Left colon (tissue), 2 donors: ENCODE results near the gene MCCC2. TPM values are rescaled to one million over a fixed set of nuclear protein-coding genes. Genes with fewer than 3 reads are reported as not detected.
"Not testable (repeated sequence)": the region's sequence is repeated elsewhere in the genome, so short reads cannot be mapped to it uniquely, and the experiment has no call there.

Source experiments
- ATAC-seq: fragments of 200-7000 bp; cut with Tn5 transposase; one replicate; pipeline ENCODE4 v1.9.1; 2020; ENCODE audit warnings: mild to moderate bottlenecking, moderate library complexity
- DNase-seq, 2 donors: peaks; one replicate each; pipeline ENCODE4 v3.0.0-alpha.2; 2020
- intact Hi-C, 2 donors: fragments of 100-400 bp; cut with DNase I in 1 of 2; cut with micrococcal nuclease in 1 of 2; formaldehyde crosslinking; loops; one replicate each; pipeline versions ENCODE4 v1.11.2 to v1.14.0; 2022; cut with DNase I, micrococcal nuclease
- total RNA-seq, 2 donors: library from RNA; stranded (reverse); fragmentation: NEBNext Ultra II Directional; extraction: Animal tissue kit (Norgen Biotek cat#: 25700); gene quantifications; one replicate each; pipeline ENCODE4 v1.2.1, GENCODE V29; 2021
- donor health status: DM: no; HTN: no; CAD: no.
- donor health status: DM: yes; HTN: yes; CAD: no.

The MCCC2 gene
- total RNA-seq, 2 donors from 2014 or later: 59.5 to 77.4 TPM

DNA sequence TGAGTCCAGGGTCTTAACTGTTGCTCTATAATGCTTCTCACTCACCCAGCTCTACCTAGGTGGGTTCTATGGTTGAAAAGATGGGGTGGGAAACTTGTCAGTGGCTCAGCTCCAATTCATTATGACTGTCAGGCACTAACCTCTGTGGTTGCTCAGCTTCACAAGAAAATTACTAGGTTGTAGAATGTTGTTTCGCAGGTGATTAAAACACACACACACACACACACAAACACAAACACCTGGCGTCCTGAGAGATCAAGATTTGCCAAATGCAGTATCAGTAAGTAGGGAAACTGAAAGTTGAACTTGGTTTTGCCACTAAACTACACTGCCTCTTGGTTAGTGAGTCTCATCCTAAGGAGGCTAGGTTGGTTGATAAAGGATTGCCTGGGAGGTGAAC lies 2.8 kb downstream of the MCCC2 start:
- intact Hi-C loops: no loop called here
- ATAC-seq: no peak
- DNase-seq: no peak

DNA sequence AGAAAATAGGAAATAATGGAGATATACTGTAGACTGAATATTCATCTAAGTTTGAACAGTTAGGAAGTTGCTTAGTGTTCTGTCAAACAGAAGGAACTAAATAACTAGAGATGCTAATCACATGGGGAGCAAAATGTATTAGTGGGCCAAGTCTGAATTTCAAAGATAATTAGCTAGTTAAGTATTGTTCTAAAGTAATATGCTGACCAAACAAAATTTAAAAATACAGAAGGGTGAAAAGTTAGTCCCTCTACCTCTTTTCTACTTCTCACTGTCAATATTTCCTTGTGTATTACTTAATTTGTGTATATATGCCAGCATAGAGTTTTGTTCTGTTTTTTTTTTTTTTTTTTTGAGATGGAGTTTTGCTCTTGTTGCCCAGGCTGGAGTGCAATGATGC lies 4.0 kb downstream of the MCCC2 start:
- ATAC-seq (no peak), DNase-seq (no peak)
- intact Hi-C loops: no loop called here

DNA sequence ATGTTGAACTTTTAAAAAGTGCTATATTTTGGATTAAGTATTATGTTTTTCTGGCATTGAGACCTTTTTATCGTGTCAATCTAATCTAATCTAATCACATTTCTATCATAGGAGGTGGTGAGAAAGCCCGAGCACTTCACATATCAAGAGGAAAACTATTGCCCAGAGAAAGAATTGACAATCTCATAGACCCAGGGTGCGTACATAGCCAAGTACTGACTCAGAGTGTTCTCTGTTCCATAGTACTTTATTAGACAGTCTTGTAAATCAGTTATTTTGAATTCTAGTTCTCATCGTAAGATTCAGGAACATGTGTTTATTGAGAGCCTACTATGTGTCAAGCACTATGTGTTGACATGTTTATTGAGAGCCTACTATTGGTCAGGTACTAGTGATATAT lies 9.0 kb downstream of the MCCC2 start:
- ATAC-seq (no peak), DNase-seq (no peak)
- intact Hi-C loops: no loop called here

DNA sequence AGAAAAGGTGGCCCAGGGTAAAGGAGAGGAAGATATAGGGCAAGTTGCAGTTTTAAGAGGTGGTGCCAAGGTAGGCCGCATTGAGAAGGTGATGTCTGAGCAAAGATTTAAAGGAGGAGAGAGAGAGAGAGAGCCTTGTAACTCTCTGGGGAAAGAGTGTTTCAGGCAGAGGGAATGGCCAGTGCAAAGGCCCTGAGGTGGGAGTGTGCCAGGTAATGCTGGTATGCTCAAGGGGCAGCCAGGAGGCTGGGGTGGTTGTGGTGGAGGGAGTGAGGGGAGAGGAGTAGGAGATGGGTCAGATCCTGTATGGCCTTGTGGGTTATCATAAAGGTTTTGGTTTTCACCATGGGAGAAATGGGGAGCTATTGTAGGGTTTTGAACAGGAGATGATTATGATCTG lies 9.9 kb downstream of the MCCC2 start:
- intact Hi-C loops: no loop called here
- DNase-seq (no peak), ATAC-seq (no peak)

DNA sequence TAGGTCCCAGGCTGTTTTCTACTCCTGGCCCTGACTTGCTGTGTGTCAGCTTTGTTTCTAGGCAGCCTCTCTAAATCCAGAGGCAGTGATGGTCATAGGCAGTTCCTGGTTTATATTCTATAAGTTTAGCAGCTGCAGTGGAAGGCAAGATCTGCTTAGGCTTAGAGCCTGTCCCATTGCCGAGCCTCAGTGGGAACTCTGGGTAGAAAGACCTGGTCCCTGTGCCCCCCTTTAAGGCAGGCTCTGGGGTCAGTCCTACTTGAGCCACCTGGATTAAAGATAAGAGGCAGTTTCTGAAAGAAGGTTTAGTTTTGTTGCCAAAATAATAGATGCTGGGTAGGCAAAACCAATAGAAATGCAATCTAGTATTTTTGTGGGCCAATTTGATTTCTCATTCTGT lies 13.6 kb downstream of the MCCC2 start:
- DNase-seq (no peak), ATAC-seq (no peak)
- intact Hi-C loops: no loop called here

DNA sequence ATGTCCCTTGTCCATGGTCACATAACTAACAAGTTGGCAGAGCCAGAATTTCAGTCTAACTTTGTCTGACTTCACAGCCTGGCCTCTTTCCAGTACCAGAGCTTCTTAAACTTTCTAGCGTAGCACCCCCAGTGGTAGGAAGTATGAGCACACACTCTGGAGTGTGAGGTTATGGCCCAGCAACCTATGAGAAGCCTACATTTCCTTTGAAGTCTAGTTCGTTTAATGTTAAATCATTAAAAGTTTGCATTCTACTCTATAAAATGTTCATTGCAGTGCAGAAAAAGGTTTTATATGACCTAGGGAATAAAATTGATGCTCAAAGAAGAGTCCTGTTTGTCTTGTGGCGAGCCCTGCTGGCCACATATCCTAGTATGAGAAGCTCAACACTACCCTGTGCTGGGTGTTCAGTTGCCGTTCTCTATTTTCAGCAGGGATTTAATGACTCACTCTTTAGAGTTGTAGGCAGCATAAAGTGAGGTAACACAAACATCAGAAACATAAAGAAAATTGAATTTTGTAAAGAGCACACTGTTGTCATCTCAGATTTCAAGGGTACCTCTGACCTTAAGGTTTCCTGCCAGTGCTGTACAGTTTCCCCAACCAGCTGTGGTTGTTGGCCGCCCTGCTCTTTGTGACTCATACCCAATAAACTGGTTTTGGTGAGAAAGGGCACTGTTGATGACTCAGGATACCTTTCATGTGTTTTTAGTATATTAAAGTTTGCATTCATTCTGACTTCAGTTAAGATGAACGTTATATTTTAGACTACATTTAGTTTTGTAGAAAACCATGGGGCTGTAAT lies 14.3 kb downstream of the MCCC2 start:
- intact Hi-C loops: no loop called here
- ATAC-seq: peak; percentile 95
- peak; percentile 46 to 47 for DNase-seq

DNA sequence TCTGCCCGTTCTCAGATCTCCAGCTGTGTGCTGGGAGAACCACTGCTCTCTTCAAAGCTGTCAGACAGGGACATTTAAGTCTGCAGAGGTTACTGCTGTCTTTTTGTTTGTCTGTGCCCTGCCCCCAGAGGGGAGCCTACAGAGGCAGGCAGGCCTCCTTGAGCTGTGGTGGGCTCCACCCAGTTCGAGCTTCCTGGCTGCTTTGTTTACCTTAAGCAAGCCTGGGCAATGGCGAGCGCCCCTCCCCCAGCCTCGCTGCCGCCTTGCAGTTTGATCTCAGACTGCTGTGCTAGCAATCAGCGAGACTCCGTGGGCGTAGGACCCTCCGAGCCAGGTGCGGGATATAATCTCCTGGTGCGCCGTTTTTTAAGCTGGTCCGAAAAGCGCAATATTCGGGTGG lies 22.8 kb downstream of the MCCC2 start:
- intact Hi-C loops, DNase-seq, ATAC-seq: not testable (repeated sequence)

DNA sequence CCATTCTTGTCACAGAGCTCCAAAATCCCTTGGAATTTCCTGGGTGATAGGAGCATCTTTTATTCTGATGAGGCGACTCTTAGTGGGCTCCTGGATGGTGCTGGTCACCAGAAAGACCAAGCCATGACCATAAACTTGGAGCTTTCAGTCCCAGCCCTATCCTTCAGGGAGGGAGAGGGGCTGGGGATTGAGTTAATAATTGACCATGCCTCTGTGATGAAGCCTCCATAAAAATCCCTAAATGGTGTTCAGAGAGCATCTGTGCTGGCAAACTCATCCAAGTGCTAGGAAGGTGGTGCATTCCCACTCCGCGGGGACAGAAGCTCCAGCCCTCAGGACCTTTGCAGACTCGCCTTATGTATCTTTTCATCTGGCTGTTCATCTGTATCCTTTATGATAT lies 28.7 kb downstream of the MCCC2 start:
- ATAC-seq: peak; percentile 73

DNA sequence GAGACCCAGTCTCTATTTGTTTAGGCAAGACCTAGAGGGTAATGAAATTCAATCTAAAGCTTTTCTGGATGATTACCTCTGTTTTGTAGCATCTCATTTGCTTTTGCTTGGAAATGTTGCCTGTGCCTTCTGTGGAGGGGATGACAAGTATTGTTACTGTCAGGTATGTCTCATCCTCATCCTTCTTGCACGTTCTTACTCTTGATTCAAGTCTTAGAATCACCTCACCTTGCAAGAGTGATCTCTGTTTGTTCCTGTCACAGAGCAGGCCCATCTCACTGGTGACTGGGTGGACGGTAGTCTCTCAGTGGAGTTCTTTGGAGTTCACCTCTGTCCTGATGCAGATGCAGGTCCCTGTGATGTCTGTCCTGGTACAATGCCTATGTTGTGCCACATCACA lies 33.5 kb downstream of the MCCC2 start:
- ATAC-seq (no peak), DNase-seq (no peak)
- intact Hi-C loops: no loop called here

More for the DNA sequence above, 28.7 kb downstream of the MCCC2 start:
- no peak for DNase-seq
- intact Hi-C loops: no loop called here

DNA sequence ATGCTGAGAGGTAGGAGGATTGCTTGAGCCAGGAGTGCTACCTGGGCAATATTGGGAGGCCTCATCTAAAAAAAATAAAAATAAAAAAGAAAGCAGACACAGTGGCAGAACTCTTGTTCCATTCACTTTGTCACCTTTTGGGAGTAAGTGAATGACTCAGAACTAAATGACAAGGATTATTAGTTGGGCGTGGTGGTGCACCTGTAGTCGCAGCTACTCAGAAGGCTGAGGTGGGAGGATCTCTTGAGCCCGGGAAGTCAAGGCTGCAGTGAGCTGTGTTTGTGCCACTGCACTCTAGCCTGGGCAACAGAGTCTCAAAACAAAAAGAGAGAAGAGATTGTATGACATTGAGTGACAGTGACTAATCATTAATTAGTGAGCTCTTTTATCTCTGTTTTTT lies 34.1 kb downstream of the MCCC2 start:
- intact Hi-C loops: no loop called here
- DNase-seq: no peak
- peak; percentile 77 for ATAC-seq

DNA sequence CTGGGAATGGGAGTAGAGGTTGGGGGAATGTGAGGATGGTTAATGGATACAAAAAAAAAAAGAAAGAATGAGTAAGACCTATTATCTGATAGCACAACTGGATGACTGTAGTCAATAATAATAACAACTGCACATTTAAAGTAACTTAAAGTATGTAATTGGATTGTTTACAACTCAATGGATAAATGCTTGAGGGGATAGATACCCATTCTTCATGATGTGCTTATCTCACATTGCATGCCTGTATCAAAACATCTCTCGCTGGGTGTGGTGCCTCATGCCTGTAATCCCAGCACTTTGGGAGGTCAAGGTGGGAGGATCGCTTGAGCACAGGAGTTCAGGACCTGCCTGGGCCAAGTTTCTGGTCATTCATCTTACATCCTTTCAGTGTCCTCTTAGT lies 34.6 kb downstream of the MCCC2 start:
- intact Hi-C loops: no loop called here
- no peak for ATAC-seq
- no peak for DNase-seq

DNA sequence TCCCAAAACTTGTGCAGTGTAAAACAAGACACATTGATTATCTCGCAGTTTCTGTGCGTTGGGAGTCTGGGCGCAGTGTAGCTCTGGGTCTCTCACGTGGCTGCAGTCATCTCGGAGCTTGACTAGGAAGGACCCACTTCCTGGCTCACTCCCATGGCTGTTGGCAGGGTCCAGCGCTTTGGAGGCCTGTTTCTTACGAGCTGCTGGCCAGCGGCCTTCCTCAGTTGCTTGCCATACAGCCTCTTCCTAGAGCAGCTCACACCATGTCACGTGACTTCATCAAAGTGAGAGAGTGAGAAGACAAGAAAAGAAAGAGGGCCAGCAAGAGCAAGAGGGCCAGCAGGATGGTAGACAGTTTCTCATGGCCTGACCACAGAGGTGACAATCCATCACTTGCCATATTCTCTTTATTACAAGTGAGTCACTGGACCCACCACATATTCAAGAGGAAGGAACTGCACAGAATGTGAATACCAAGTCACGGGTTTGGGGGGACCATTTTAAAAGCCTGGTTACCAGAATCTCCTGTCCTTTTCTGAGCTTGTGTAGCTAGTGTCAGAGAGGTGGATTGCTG lies 36.2 kb downstream of the MCCC2 start:
- intact Hi-C loops: no loop called here
- no peak for DNase-seq
- no peak for ATAC-seq

DNA sequence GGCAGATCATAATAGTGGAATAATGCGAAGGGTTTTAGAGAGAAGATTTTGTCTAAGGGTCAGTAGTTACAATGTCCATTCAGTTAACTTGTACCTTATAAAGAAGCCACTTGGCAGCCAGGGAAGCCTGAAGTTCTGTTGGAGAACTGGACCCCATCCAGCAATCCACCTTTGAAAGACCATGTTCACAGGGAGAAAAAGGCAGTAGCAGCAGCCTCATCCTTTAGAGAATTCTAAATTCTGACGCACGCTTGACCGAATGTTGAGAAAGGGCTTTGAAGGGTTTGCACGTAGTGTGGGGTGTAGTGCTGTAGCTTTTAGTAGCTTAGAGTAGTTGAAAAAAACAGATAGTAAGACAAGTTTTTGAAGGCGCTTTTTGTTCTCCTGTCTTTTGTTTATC lies 42.8 kb downstream of the MCCC2 start:
- intact Hi-C loops: no loop called here
- ATAC-seq (no peak), DNase-seq (no peak)

DNA sequence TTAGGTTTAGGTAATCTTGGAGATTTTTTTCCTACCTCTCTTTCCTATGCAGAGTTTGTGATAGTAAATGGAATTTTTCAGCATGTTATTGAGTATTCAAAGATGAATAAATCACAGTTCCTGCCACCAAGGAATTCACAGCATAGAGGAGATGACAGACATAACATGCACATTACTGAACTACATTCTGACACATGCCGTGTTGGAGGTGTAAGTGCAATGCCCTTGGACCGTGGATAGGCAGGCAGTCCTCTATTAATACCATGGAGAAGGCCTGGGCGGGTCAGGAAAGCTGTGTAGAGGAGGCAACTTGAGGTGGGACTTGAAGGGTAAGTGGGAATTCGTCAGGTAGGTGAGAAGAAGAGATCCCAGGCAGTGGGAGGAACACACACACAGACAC lies 43.9 kb downstream of the MCCC2 start:
- ATAC-seq: no peak
- intact Hi-C loops: no loop called here
- DNase-seq: no peak

DNA sequence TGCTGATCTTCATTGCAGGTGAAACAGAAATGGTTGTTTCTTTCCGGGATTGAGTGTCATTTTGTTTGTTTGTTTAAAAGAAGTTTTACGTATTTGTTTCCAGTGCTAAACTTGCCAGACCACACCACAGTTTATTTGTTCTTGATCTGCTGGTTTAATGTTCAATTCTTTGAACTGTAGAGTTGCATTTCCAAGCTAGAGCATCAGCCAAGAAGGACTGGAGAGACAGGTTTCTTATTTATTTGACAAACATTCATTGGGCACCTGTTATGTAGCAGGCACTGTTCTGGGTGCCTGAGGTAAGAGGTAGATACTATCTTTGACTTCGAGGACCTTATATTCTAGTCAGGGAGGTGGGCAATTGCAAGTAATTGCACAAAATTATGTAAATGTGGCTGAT lies 45.0 kb downstream of the MCCC2 start:
- DNase-seq (no peak), ATAC-seq (no peak)
- intact Hi-C loops: no loop called here

DNA sequence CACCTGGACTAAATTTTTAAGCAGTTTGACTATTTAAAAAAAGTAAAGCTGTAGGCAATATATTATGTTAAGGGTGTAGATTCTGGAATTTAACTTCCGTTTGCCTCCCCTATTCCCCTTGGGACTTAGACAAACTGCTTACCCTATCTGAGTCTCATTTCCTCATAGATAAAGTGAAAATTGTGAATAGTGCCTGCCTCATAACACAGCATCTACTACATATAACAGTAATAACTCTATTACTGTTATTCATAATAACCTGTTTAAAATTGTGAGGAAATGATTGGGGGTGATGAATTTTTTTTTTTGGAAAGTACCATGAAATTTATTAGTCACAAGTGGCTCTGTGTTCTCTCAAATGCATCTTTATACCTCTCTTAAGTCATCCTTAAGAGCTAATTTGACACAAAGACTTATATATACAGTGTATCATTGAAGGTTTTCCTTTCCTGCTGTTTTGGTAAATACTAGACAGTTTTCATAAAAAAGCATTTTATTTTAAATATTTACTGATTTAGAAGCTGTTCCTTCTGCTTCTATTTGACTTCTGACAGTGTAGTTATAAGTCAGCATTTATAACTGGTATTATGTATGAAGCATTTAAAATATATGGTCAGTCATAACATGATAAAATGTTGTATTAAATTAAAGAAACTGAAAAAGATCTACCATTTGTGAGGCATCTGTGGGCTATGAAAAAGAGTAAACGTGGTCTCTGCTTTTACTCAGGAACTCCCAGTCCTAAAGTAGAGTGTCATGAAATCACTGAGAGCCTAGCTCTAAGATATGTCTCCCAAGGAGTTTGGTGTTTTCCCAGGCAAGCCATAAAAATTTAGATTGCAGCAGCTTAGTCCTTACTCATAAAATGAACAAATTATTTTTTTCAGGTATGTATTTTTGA lies 46.4 kb downstream of the MCCC2 start:
- no peak for ATAC-seq
- no peak for DNase-seq
- intact Hi-C loops: no loop called here

DNA sequence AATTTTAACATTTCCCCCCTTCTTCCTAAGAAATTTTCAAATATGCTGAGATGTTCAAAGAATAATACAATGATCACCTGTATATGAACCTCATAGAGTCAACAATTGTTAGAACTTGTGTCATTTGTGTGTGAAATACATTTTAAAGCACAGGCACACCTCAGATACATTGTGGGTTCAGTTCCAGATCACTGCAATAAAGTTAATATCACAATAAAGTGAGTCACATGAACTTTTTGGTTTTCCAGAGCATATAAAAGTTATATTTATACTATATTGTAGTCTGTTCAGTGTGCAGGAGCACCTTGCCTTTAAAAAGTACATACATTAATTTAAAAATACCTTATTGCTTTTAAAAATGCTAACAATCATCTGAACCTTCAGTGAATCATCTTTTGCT lies 50.0 kb downstream of the MCCC2 start:
- DNase-seq: no peak
- peak; percentile 92 for ATAC-seq
- intact Hi-C loops: no loop called here

DNA sequence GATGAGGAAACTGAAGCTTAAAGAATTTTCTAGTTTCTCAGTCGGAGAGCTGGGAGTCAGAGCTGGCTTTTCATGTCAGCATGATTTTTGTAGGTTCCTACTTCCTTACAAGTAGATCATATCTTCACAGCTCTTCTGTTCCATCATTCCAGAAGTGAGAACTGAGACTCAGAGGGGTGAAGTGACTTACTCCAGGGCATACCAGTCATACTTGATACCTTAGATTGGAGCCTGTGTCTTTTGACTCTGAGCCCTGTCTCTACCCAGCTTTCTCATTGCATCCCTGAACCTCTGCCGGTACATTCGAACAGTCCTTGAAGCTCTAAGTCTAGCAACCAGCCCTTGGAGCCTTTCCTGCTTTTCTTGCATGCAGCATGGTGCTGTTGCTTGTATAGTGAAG lies 53.3 kb downstream of the MCCC2 start:
- DNase-seq: no peak
- intact Hi-C loops: no loop called here

DNA sequence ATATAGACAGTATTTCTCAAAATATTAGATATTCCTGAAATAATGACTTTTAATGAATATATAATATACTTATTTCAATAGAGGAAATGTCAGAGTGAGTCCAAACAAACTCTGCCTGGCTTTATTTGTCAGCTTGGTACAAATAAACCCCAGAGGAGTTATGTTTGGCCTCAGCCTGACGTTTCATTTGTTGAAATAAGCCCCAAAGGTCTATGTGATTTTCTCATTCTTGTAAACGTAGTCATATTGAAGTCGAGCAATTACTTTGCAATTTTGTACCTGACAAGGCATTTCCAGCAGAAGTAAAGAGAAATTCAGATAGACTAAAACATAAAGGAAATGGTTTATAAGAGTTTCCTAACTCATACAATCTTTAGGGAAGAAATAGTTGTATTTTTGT lies 57.9 kb downstream of the MCCC2 start:
- ATAC-seq (no peak), DNase-seq (no peak)
- intact Hi-C loops: no loop called here

More for the DNA sequence above, 53.3 kb downstream of the MCCC2 start:
- ATAC-seq: no peak

DNA sequence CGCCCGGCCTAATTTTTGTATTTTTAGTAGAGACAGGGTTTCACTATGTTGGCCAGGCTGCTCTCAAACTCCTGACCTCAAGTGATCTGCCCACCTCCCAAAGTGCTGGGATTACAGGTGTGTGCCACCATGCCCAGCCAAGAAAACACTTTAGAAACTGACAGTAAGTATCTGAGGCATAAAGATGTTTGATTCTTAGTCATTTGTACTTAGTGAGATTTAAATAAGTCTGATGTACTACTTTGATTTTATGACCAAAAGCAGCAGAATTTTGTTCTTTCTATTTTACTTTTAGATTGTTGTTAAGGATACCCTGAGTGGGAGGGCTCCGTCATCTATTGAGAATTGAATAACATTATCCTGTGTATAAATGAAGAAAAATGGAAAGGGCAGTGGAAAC lies 63.8 kb downstream of the MCCC2 start:
- ATAC-seq: not testable (repeated sequence)

More for the DNA sequence above, 63.8 kb downstream of the MCCC2 start:
- DNase-seq, intact Hi-C loops: not testable (repeated sequence)
